Neural progenitor cell (in vitro differentiated cells): ENCODE results near the gene SLC11A2. TPM values are rescaled to one million over a fixed set of nuclear protein-coding genes. Genes with fewer than 3 reads are reported as not detected.
"Not testable (repeated sequence)": the region's sequence is repeated elsewhere in the genome, so short reads cannot be mapped to it uniquely, and the experiment has no call there.

ENCODE experiments used
- DNase-seq: peaks from one replicate; pipeline ENCODE4 v3.0.0-alpha.2; 2016; ENCODE audit warnings: low spot score
- H2AFZ ChIP-seq: fragments of 200-600 bp; sonication (generic); replicated peaks from 2 replicates; pipeline ENCODE4 v1.6.1; 2016; ENCODE audit warnings: antibody characterized with exemption
- H3F3A ChIP-seq: fragments of 200-600 bp; sonication (generic); 2 replicates; pipeline ENCODE4 v1.6.1; 2016; ENCODE audit warnings: antibody characterized with exemption, low read depth
- H3K27ac ChIP-seq: fragments of 200-600 bp; sonication (generic); 2 replicates; pipeline ENCODE4 v1.5.1; 2016; ENCODE audit warnings: mild to moderate bottlenecking
- H3K27me3 ChIP-seq: fragments of 200-600 bp; sonication (generic); 2 replicates; pipeline ENCODE4 v1.6.1; 2016; ENCODE audit warnings: mild to moderate bottlenecking, moderate library complexity
- H3K36me3 ChIP-seq: fragments of 200-600 bp; sonication (generic); 2 replicates; pipeline ENCODE4 v1.5.1; 2016
- H3K4me1 ChIP-seq: fragments of 200-600 bp; sonication (generic); 2 replicates; pipeline ENCODE4 v1.6.1; 2016; ENCODE audit warnings: mixed run types
- H3K4me2 ChIP-seq: fragments of 200-600 bp; sonication (generic); 2 replicates; pipeline ENCODE4 v1.6.1; 2016
- H3K4me3 ChIP-seq: fragments of 200-600 bp; sonication (generic); 2 replicates; pipeline ENCODE4 v1.5.1; 2016
- H3K79me2 ChIP-seq: fragments of 200-600 bp; sonication (generic); 2 replicates; pipeline ENCODE4 v1.6.1; 2016; ENCODE audit warnings: low read depth
- H3K9ac ChIP-seq: fragments of 200-600 bp; sonication (generic); 2 replicates; pipeline ENCODE4 v1.6.1; 2016
- H3K9me3 ChIP-seq: fragments of 200-600 bp; sonication (generic); 2 replicates; pipeline ENCODE4 v1.5.1; 2016; ENCODE audit warnings: low read depth
- H4K20me1 ChIP-seq: fragments of 200-600 bp; sonication (generic); 2 replicates; pipeline ENCODE4 v1.6.1; 2016; ENCODE audit warnings: low read depth
- H3K27ac Mint-ChIP-seq: 3 replicates; pipeline ENCODE4 v1.8.0; 2021; ENCODE audit warnings: mixed read lengths
- H3K27me3 Mint-ChIP-seq: 2 replicates; pipeline ENCODE4 v1.8.0; 2022; ENCODE audit warnings: low read depth, mild to moderate bottlenecking, inconsistent platforms, moderate library complexity, mixed read lengths; ENCODE audit not compliant: insufficient read depth
- H3K36me3 Mint-ChIP-seq: 3 replicates; pipeline ENCODE4 v1.8.0; 2021; ENCODE audit warnings: mixed read lengths
- H3K4me1 Mint-ChIP-seq: 3 replicates; pipeline ENCODE4 v1.8.0; 2021; ENCODE audit warnings: mixed read lengths
- H3K4me3 Mint-ChIP-seq: 3 replicates; pipeline ENCODE4 v1.8.0; 2021; ENCODE audit warnings: mild to moderate bottlenecking, moderate library complexity, mixed read lengths
- H3K9me3 Mint-ChIP-seq: 3 replicates; pipeline ENCODE4 v1.8.0; 2020; ENCODE audit warnings: mixed read lengths
- EZH2 ChIP-seq: fragments of 200-600 bp; sonication (generic); IDR thresholded peaks from 2 replicates; pipeline ENCODE4 v1.6.1; 2017; ENCODE audit warnings: antibody characterized with exemption, mild to moderate bottlenecking, moderate library complexity
- EZH2phosphoT487 ChIP-seq: fragments of 200-600 bp; sonication (generic); IDR thresholded peaks from 2 replicates; pipeline ENCODE4 v1.6.1; 2017; ENCODE audit warnings: antibody characterized with exemption
- total RNA-seq: library from RNA; depleted of rRNA; stranded (reverse); fragments of >200 nt; gene quantifications from 2 replicates; pipeline ENCODE4 v1.2.3, GENCODE V29; 2015; ENCODE audit warnings: low replicate concordance
- TF ChIP-seq, protein P1 (sequence below): fragments of 200-600 bp; sonication (generic); IDR thresholded peaks from 2 replicates; pipeline ENCODE4 v1.5.1; 2017; ENCODE audit warnings: antibody characterized with exemption, mild to moderate bottlenecking

Gene SLC11A2
- total RNA-seq, 1 donor from 2014 or later, result 62.7 TPM

DNA sequence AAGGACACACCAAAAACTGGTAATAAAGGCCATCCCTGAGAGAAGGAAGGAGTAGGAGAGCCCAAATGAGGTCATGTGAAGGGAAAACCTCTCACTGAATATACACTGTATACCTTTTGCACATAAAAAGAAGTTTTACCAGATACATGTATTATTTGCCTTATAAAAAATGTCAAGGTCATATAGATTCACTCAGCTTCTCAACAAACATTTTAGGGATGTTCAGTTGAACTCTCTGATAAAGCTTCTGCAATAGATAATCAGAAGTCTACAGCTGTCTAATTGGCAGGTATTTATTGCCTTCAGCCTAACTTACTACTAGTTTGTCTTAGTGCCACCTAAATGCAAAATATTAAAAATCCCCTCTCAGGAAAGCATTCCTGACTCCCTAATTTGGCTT lies 8.7 kb downstream of the SLC11A2 start:
- Histone ChIP-seq H4K20me1 (peaks cover 25% of the 10 kb centered on the region), H3F3A (peaks cover 10% of the 10 kb centered on the region), H3K36me3 (no peaks in the 10 kb centered on the region), H3K27me3 (no peaks in the 10 kb centered on the region), H2AFZ (no peak overlapping the region), H3K9ac (no peak overlapping the region), H3K9me3 (no peaks in the 10 kb centered on the region), H3K4me3 (no peak overlapping the region), H3K79me2 (peaks cover 100% of the 10 kb centered on the region), H3K4me2 (no peak overlapping the region), H3K27ac (no peak overlapping the region), H3K4me1 (peaks cover 14% of the 10 kb centered on the region)
- peaks cover 12% of the 10 kb centered on the region for H3K4me1 Mint-ChIP-seq
- TF ChIP-seq, protein P1, sequence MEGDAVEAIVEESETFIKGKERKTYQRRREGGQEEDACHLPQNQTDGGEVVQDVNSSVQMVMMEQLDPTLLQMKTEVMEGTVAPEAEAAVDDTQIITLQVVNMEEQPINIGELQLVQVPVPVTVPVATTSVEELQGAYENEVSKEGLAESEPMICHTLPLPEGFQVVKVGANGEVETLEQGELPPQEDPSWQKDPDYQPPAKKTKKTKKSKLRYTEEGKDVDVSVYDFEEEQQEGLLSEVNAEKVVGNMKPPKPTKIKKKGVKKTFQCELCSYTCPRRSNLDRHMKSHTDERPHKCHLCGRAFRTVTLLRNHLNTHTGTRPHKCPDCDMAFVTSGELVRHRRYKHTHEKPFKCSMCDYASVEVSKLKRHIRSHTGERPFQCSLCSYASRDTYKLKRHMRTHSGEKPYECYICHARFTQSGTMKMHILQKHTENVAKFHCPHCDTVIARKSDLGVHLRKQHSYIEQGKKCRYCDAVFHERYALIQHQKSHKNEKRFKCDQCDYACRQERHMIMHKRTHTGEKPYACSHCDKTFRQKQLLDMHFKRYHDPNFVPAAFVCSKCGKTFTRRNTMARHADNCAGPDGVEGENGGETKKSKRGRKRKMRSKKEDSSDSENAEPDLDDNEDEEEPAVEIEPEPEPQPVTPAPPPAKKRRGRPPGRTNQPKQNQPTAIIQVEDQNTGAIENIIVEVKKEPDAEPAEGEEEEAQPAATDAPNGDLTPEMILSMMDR, result no peak
- TF ChIP-seq EZH2phosphoT487, result no peak
- TF ChIP-seq EZH2, result no peak
- no peak overlapping the region for H3K4me3 Mint-ChIP-seq
- no peak for DNase-seq
- H3K9me3 Mint-ChIP-seq, result no peaks in the 10 kb centered on the region
- no peaks in the 10 kb centered on the region for H3K36me3 Mint-ChIP-seq
- H3K27me3 Mint-ChIP-seq, result no peaks in the 10 kb centered on the region
- no peak overlapping the region for H3K27ac Mint-ChIP-seq

DNA sequence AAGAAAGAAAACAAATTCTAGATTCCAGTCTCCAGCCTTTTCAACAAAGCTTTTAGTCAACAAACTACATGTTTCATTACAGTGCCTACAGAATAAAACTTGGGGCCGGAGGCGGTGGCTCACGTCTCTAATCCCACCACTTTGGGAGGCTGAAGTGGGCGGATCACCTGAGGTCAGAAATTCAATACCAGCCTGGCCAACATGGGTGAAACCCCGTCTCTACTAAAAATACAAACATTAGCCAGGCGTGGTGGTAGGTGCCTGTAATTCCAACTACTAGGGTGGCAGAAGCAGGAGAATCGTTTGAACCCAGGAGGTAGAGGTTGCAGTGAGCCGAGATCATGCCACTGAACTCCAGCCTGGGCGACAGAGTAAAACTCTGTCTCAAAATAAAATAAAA lies 11.7 kb downstream of the SLC11A2 start:
- not testable (repeated sequence) for H3K4me2 ChIP-seq, H3K9me3 Mint-ChIP-seq, H2AFZ ChIP-seq, DNase-seq, H3K36me3 ChIP-seq, H3K36me3 Mint-ChIP-seq, H3K9ac ChIP-seq, H3K27me3 ChIP-seq, H3K27ac Mint-ChIP-seq, H3K27me3 Mint-ChIP-seq, H3K4me3 ChIP-seq, H3K4me3 Mint-ChIP-seq, H3K9me3 ChIP-seq
- H3K4me1 Mint-ChIP-seq, result peaks cover 23% of the 10 kb centered on the region
- Histone ChIP-seq H3K27ac (peak overlapping the region; percentile 45), H3F3A (peaks cover 14% of the 10 kb centered on the region), H4K20me1 (peaks cover 26% of the 10 kb centered on the region), H3K4me1 (peaks cover 24% of the 10 kb centered on the region), H3K79me2 (peaks cover 100% of the 10 kb centered on the region)

DNA sequence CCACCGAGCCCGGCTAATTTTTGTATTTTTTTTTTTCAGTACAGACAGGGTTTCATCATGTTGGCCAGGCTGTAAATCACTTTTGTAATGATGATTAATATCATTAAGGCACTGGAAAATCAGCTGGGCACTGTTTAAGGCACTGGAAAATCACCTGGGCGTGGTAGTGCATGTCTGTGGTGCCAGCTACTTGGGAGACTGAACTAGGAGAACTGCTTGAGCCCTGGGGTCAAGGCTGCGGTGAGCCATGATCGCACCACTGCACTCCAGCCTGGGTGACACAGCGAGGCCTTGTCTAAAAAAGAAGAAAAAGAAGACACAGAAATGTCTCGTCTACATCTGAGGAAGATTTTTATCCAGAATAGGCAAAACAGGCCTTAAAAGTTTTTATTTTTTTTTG lies 12.7 kb downstream of the SLC11A2 start:
- H3K9me3 ChIP-seq, result no peaks in the 10 kb centered on the region
- peaks cover 27% of the 10 kb centered on the region for H4K20me1 ChIP-seq
- Mint-ChIP-seq H3K27ac (no peak overlapping the region), H3K4me3 (no peak overlapping the region), H3K36me3 (peaks cover 4% of the 10 kb centered on the region), H3K4me1 (peaks cover 26% of the 10 kb centered on the region), H3K27me3 (peaks cover 2% of the 10 kb centered on the region), H3K9me3 (no peaks in the 10 kb centered on the region)
- no peak overlapping the region for H3K27ac ChIP-seq
- no peak overlapping the region for H3K4me3 ChIP-seq
- TF ChIP-seq EZH2phosphoT487, result no peak
- H3K4me1 ChIP-seq, result peaks cover 32% of the 10 kb centered on the region
- H3K9ac ChIP-seq, result no peak overlapping the region
- peaks cover 100% of the 10 kb centered on the region for H3K79me2 ChIP-seq
- DNase-seq, result no peak
- no peaks in the 10 kb centered on the region for H3K27me3 ChIP-seq
- no peak overlapping the region for H2AFZ ChIP-seq
- peaks cover 14% of the 10 kb centered on the region for H3F3A ChIP-seq
- no peak overlapping the region for H3K4me2 ChIP-seq
- no peaks in the 10 kb centered on the region for H3K36me3 ChIP-seq

DNA sequence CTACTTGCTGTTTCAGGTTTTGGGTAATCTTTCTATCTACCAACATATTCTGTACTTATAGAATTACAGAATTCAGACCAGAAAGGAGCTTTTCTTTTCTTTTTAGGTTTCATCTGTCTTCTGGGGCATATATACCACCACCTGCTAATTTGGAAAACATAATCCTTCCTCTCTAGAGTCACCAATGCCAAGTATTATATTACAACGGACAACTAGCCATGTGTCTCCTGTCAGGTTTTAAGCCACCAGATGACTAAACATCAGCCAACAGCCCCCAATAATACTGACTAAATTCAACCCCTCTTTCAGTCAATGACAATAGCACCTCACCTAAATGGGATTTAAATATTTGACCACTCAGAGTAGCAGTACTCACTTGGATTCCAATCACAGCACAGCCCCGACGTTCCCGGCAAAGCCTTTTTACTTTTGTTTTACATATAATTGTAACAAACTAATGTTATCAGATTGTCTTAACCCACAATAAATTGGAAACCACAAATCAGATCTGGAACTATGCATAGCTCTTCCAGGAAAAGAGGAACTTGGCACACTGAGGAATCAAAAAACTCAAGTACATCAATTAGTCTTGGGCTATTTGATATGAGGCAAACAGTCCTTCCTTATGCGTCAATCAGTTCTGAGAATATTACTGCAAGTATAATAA lies 13.5 kb downstream of the SLC11A2 start:
- peak overlapping the region; percentile 61 for H3K4me2 ChIP-seq
- H3K27ac ChIP-seq, result peak overlapping the region; percentile 33
- H3K36me3 ChIP-seq, result no peaks in the 10 kb centered on the region
- H3K27me3 Mint-ChIP-seq, result peaks cover 2% of the 10 kb centered on the region
- H3K4me1 Mint-ChIP-seq, result peaks cover 26% of the 10 kb centered on the region
- no peaks in the 10 kb centered on the region for H3K9me3 ChIP-seq
- H3F3A ChIP-seq, result peaks cover 14% of the 10 kb centered on the region
- H3K4me3 ChIP-seq, result no peak overlapping the region
- H3K4me3 Mint-ChIP-seq, result no peak overlapping the region
- H3K36me3 Mint-ChIP-seq, result peaks cover 5% of the 10 kb centered on the region
- TF ChIP-seq, protein P1, result no peak
- TF ChIP-seq EZH2phosphoT487, result no peak
- TF ChIP-seq EZH2, result no peak
- H4K20me1 ChIP-seq, result peaks cover 27% of the 10 kb centered on the region
- no peaks in the 10 kb centered on the region for H3K9me3 Mint-ChIP-seq
- no peaks in the 10 kb centered on the region for H3K27me3 ChIP-seq
- H3K9ac ChIP-seq, result no peak overlapping the region
- no peak overlapping the region for H3K27ac Mint-ChIP-seq
- peaks cover 98% of the 10 kb centered on the region for H3K79me2 ChIP-seq
- H2AFZ ChIP-seq, result no peak overlapping the region
- DNase-seq, result no peak
- H3K4me1 ChIP-seq, result peaks cover 32% of the 10 kb centered on the region
